ENCODE results near the gene PWP2. TPM values are rescaled to one million over a fixed set of nuclear protein-coding genes. Genes with fewer than 3 reads are reported as not detected.

The PWP2 gene
- total and polyA plus RNA-seq, 2 of the 4 experiments (the other 2 are of a cell fraction), result 2.4 to 7.0 TPM

Other genes starting within 250 kb of the PWP2 start
- gene AGPAT3, start 242.2 kb upstream of the PWP2 start, total RNA-seq (2012; rRNA removed), result 24.2 and 27.1 TPM in 2 replicates
- 36.2 and 38.7 TPM in 2 replicates for gene AGPAT3, start 242.2 kb upstream of the PWP2 start, polyA plus RNA-seq (2012; rRNA removed)
- gene TRAPPC10, start 95.1 kb upstream of the PWP2 start, total RNA-seq (2012; rRNA removed), result 18.1 and 18.3 TPM in 2 replicates
- 17.8 and 18.3 TPM in 2 replicates for gene TRAPPC10, start 95.1 kb upstream of the PWP2 start, polyA plus RNA-seq (2012; rRNA removed)
- 18.1 and 21.9 TPM in 2 replicates for gene GATD3, start 26.3 kb downstream of the PWP2 start, total RNA-seq (2012; rRNA removed)
- 14.3 and 17.1 TPM in 2 replicates for gene GATD3, start 26.3 kb downstream of the PWP2 start, polyA plus RNA-seq (2012; rRNA removed)
- gene ICOSLG, start 133.5 kb downstream of the PWP2 start, total RNA-seq (2012; rRNA removed), result under 0.01 TPM in 2 replicates
- 0.09 and 0.17 TPM in 2 replicates for gene ICOSLG, start 133.5 kb downstream of the PWP2 start, polyA plus RNA-seq (2012; rRNA removed)
- gene DNMT3L, start 154.5 kb downstream of the PWP2 start, total RNA-seq (2012; rRNA removed), result not detected in 2 replicates
- gene DNMT3L, start 154.5 kb downstream of the PWP2 start, polyA plus RNA-seq (2012; rRNA removed), result not detected in 2 replicates
- not detected in 2 replicates for gene AIRE, start 178.5 kb downstream of the PWP2 start, total RNA-seq (2012; rRNA removed)
- 0.03 and 0.05 TPM in 2 replicates for gene AIRE, start 178.5 kb downstream of the PWP2 start, polyA plus RNA-seq (2012; rRNA removed)
- gene PFKL, start 192.7 kb downstream of the PWP2 start, total RNA-seq (2012; rRNA removed), result 100 and 103 TPM in 2 replicates
- 126 and 131 TPM in 2 replicates for gene PFKL, start 192.7 kb downstream of the PWP2 start, polyA plus RNA-seq (2012; rRNA removed)
- gene CFAP410, start 232.0 kb downstream of the PWP2 start, total RNA-seq (2012; rRNA removed), result 3.3 and 3.8 TPM in 2 replicates
- 10.3 and 12.4 TPM in 2 replicates for gene CFAP410, start 232.0 kb downstream of the PWP2 start, polyA plus RNA-seq (2012; rRNA removed)
- gene TRPM2, start 246.2 kb downstream of the PWP2 start, total RNA-seq (2012; rRNA removed), result not detected in 2 replicates
- gene TRPM2, start 246.2 kb downstream of the PWP2 start, polyA plus RNA-seq (2012; rRNA removed), result not detected in 2 replicates

Data from IMR-90 (cell line).